Hematopoietic multipotent progenitor cell (in vitro differentiated cells): Measurements from ENCODE around the gene PLEKHJ1. TPM values are rescaled to one million over a fixed set of nuclear protein-coding genes. Genes with fewer than 3 reads are reported as not detected.

Experiments
- DNase-seq, 3 donors: peaks; one replicate each; pipeline ENCODE4 v3.0.0-alpha.2; 2011 to 2015; ENCODE audit warnings: low read depth in 2 of 3, low spot score in 2 of 3
- total RNA-seq: library from RNA; depleted of rRNA; stranded (reverse); fragments of >200 nt; gene quantifications from one replicate; pipeline ENCODE4 v1.2.3, GENCODE V29; 2012

Gene PLEKHJ1, protein sequence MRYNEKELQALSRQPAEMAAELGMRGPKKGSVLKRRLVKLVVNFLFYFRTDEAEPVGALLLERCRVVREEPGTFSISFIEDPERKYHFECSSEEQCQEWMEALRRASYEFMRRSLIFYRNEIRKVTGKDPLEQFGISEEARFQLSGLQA
- 59.0 TPM for total RNA-seq

GRCh38 chr19:2236314-2237050, at the start of gene PLEKHJ1, which contains the start of gene SF3A2:
PLEKHJ1 (minus strand) TSS chr19:2236329; CDS start chr19:2236248, 81 bp downstream.
SF3A2 (plus strand) TSS chr19:2236824; CDS start chr19:2243419, 6,595 bp downstream.
- DNase-seq: peak; percentile 98 to 100 (median 99)

GRCh38 chr19:2283835-2284507, 47.8 kb upstream of the PLEKHJ1 start:
- no peak for DNase-seq

DNA sequence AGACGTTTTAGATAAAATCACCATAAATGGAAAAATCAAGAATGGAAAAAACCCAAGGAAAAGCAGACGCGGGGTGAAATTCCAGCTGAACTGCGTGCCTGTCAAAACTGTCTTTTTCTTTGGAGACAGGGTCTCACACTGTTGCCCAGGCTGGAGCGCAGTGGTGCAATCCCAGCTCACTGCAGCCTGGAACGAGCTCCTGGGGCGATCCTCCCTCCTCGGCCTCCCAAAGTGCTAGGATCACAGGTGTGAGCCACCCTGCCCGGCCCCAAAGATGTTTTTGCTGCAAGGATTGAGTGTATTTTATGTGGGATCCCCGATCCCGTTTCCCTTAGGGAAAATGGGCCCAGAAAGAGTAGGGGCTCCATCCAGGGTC, 46.7 kb upstream of the PLEKHJ1 start:
- no peak for DNase-seq

GRCh38 chr19:2282062-2282861, 46.1 kb upstream of the PLEKHJ1 start, which contains the start of gene PEAK3:
PEAK3 (minus strand) TSS chr19:2282175; CDS start chr19:2280931, 1,244 bp downstream.
- peak in 2 of 3 donors; percentile 62 to 70 for DNase-seq

- peak in 1 of 3 donors; percentile 22 for DNase-seq
Measured at GRCh38 chr19:2281265-2282061, 45.3 kb upstream of the PLEKHJ1 start.

- DNase-seq: no peak
Measured at GRCh38 chr19:2280633-2281264, 44.6 kb upstream of the PLEKHJ1 start.

- DNase-seq: no peak
Measured at GRCh38 chr19:2278459-2279158, 42.5 kb upstream of the PLEKHJ1 start.

- no peak for DNase-seq
Measured at GRCh38 chr19:2277138-2277537, 41.0 kb upstream of the PLEKHJ1 start.

DNA sequence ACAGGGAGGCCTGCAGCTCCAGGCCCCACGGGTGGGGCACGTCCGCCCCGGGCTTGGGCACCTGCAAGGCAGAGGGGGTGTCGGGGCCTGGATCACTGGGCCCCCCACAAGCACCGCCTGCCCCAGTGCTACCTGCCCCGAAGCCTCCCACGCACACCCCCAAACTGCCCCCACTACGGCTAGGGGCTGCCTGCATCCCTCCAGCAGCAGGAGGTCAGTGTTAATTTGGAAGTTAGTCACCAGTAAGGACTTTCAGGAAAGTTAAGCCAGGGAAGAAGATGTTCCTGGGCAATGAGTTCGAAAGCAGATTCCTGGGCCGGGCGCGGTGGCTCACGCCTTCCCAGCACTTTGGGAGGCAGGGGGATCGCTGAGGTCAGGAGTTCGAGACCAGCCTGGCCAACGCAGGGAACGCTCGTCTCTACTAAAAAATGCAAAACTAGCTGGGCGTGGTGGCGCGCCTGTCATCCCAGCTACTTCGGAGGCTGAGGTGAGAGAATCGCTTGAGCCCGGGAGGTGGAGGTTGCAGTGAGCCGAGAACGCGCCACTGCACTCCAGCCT, 40.4 kb upstream of the PLEKHJ1 start:
- DNase-seq: no peak

DNA sequence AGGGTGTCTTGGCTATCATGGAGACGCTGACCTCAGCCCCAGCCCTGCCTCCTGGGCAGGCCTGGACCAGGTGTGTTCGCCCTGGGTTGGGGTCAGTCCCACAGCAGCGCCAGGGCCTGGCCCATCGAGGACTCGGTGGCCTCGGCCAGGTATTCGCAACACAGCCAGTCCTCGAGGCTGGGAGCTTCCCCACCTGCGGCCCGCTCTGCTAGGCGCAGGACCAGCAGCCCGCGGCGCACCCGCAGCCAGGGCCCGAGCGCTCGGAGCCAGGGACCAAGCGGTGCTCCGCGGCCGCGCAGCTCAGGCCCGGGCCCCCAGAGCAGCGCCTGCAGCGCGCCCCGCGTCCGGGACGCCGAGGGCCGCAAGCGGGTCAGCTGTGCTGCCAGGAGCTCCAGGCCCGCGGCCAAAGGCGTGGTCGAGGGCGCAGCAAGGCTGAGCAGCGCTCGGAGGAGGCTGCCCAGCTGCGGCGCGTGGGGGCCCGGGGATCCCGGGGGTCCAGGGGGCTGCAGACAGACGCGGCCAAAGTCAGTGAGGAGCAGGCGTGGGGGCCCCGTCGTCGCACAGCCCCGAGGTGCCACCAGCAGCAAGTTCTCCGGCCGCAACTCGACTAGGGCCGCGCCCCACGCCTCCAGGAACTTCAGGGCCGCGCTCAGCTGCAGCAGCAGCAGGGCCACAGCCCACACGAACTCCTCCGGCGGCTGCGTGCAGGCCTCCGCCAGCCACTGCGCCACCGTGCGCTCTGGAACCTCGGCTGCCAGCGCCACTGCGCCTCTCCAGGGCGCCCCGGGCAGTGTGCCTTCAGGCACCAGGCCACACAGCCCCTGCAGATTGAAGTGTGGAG, 39.7 kb upstream of the PLEKHJ1 start:
- no peak for DNase-seq

GRCh38 chr19:2274931-2275535, 38.9 kb upstream of the PLEKHJ1 start:
- DNase-seq: peak in 2 of 3 donors; percentile 70 to 81

GRCh38 chr19:2274185-2274711, 38.1 kb upstream of the PLEKHJ1 start:
- DNase-seq: no peak

DNA sequence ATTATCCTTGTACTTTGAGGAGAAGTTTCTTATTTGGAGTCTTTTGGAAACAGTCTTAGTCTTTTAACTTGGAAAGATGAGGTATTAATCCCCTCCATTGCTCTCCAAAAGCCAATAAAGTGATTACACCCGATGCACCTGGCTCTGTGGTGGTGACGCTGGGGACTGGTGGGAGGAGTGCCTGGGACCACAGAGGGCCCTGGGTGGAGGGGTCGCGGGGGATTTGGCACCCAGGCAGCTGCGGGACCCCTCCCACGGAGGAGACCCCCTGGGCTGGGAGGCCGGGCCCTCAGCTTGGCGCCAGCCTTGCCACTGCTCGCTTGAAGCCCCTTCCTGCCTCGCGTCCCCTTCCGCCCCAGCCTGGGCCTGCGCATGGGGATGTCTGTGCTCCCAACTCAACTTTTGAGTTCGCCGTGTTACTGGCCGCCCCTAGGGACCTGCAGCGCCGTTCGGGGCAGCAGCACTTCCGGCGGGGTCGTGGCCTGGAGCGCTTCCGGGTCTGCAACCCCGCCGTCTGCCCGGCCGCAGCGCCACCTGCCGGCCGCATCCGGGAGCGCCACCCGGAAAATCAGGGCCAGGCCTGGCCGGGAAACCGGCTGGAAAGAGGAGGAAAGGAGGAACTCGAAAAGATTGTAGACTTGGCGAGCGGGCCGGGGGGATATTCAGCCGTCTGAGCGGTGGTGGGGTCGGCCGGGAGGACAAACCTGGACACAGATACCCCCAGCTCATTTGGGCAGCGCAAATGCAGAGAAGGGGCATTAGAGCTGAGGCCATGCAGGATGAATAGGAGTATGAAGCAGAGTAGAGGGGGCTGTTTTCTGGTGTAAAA, 37.4 kb upstream of the PLEKHJ1 start:
- DNase-seq: peak in 2 of 3 donors; percentile 66 to 77

GRCh38 chr19:2271234-2272103, 35.3 kb upstream of the PLEKHJ1 start:
- DNase-seq: no peak
